Testis (tissue), 3 donors: ENCODE measurements around the gene FRMD5. TPM values are rescaled to one million over a fixed set of nuclear protein-coding genes. Genes with fewer than 3 reads are reported as not detected.

ENCODE experiments used
- DNase-seq: peaks from one replicate; pipeline ENCODE4 v3.0.0-alpha.2; 2019
- H3K27ac ChIP-seq, 2 donors: fragments of 200-600 bp; sonication (generic); one replicate each; pipeline ENCODE4 v1.5.1; 2019
- H3K27me3 ChIP-seq: fragments of 200-600 bp; sonication (generic); one replicate; pipeline ENCODE4 v1.5.1; 2019
- H3K36me3 ChIP-seq: fragments of 200-600 bp; sonication (generic); one replicate; pipeline ENCODE4 v1.5.1; 2017; ENCODE audit warnings: low read depth; ENCODE audit errors: missing control alignments
- H3K4me1 ChIP-seq: fragments of 200-600 bp; sonication (generic); one replicate; pipeline ENCODE4 v1.5.1; 2019
- H3K4me3 ChIP-seq, 2 donors: fragments of 200-600 bp; sonication (generic); one replicate each; pipeline ENCODE4 v1.5.1; 2017 to 2019
- H3K9me3 ChIP-seq: fragments of 200-600 bp; sonication (generic); one replicate; pipeline ENCODE4 v1.5.1; 2017
- CTCF ChIP-seq, 3 experiments: fragments of 450-650 bp in 2 of 3; fragments of 200-600 bp in 1 of 3; sonication (generic) in 1 of 3; IDR thresholded peaks; one replicate each; pipeline ENCODE4 v1.5.1; 2016 to 2019; ENCODE audit warnings: antibody characterized with exemption in 3 of 3, mild to moderate bottlenecking in 2 of 3, moderate library complexity in 1 of 3
- POLR2A ChIP-seq: fragments of 450-650 bp; IDR thresholded peaks from one replicate; pipeline ENCODE4 v1.6.1; 2017; ENCODE audit warnings: antibody characterized with exemption, mild to moderate bottlenecking, moderate library complexity
- WGBS, 2 donors: methylation state at CpG; one replicate each; pipeline ENCODE4 v1.1.5; 2018; 5-methylcytosine and 5-hydroxymethylcytosine counted together
- intact Hi-C: fragments of 100-400 bp; cut with DNase I; formaldehyde crosslinking; loops from one replicate; pipeline ENCODE4 v1.15.1; 2023; ENCODE audit warnings: low total_unique reads
- polyA plus RNA-seq: library from polyadenylated mRNA; stranded (reverse); fragments of 350-450 nt; fragmentation: Illumina TruSeq; extraction: RNeasy Lipid Tissue Mini Kit (QIAGEN cat#74804); gene quantifications from one replicate; pipeline ENCODE4 v1.2.3, GENCODE V29; 2014; ENCODE audit warnings: low read depth, low replicate concordance; ENCODE audit not compliant: insufficient read depth
- total RNA-seq, 2 donors: library from RNA; depleted of rRNA; stranded (reverse); fragments of >200 nt; gene quantifications; one replicate each; pipeline ENCODE4 v1.2.3, GENCODE V29; 2016

The FRMD5 gene
- total and polyA plus RNA-seq, 3 donors from 2014 or later, result 10.5 to 12.3 (median 10.6) TPM

GRCh38 chr15:43900996-43901395 is 294.1 kb downstream of the FRMD5 start:
- Histone ChIP-seq H3K9me3 (no peaks in the 10 kb centered on the region), H3K27me3 (no peaks in the 10 kb centered on the region), H3K36me3 (no peaks in the 10 kb centered on the region), H3K4me1 (peaks cover 25% of the 10 kb centered on the region), H3K4me3 (no peak overlapping the region), H3K27ac (peak overlapping the region in 1 of 2 donors; percentile 3)
- TF ChIP-seq POLR2A (no peak), CTCF (IDR thresholded peaks at IDR 0.05) (no peak)
- WGBS, 2 donors, result 70 to 92% methylated on average over 1 of the region's 1 CpG
- intact Hi-C loops, result loop anchor here (10.0 kb wide), 1 partner anchor 324 kb away; no protein-coding TSS in a partner anchor
- DNase-seq, result peak; percentile 49

DNA sequence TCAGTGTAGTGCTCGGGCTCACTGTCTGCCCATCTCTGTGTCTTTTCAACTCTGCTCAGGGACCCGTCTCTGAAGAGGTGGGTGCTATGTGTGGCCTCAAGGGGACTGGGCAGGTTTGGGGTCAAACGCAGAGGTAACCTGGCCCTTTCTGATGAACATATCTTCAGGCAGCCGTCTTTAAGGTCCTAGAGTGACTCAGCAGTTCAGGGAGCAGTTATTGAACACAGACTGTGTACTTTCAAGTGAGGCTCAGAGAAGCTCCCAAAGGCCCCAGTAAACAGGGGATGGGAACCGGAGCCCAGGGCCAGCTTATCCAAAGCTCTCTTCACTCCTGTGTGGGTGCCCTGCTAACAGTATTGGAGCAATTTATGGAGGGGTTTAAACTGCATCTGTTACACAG is 295.1 kb downstream of the FRMD5 start:
- Histone ChIP-seq H3K4me1 (peaks cover 25% of the 10 kb centered on the region), H3K9me3 (no peaks in the 10 kb centered on the region), H3K27ac (peak overlapping the region; percentile 35 to 39), H3K4me3 (no peak overlapping the region), H3K36me3 (no peaks in the 10 kb centered on the region), H3K27me3 (no peaks in the 10 kb centered on the region)
- TF ChIP-seq POLR2A (no peak), CTCF (IDR thresholded peaks at IDR 0.05) (no peak)
- DNase-seq, result no peak
- WGBS, 2 donors, result 77 to 82% methylated on average over 5 of the region's 5 CpGs
- intact Hi-C loops, result loop anchor here (10.0 kb wide), 1 partner anchor 325 kb away; no protein-coding TSS in a partner anchor

DNA sequence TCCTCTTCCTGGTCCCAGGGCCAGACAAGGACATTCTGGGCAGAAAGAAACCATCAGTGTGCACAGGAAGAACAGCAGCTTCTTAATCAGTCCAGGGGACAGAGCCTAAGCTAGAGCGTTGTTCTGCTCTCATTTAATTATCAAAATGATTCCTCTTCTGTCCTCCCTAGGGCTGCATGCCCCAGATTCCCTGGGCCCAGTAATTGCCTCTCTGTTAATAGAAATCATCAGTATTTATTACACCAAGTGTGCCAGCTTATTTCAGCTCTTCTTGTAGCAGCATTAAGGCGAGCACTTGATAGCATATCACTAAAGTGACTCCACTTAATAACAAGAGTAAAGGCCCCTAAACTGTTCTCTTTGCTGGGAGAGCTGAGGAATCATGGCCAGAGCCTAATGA is 296.2 kb downstream of the FRMD5 start:
- H3K36me3 ChIP-seq, result no peaks in the 10 kb centered on the region
- WGBS, 2 donors, result 33 to 35% methylated on average over 2 of the region's 2 CpGs
- intact Hi-C loops, result no loop called here
- no peak for DNase-seq
- no peaks in the 10 kb centered on the region for H3K27me3 ChIP-seq
- H3K4me3 ChIP-seq, result no peak overlapping the region
- H3K27ac ChIP-seq, result peak overlapping the region; percentile 35 to 39
- H3K4me1 ChIP-seq, result peaks cover 29% of the 10 kb centered on the region
- TF ChIP-seq POLR2A, result no peak
- H3K9me3 ChIP-seq, result no peaks in the 10 kb centered on the region

- 93 to 97% methylated on average over 1 of the region's 1 CpG for WGBS, 2 donors
- intact Hi-C loops, result no loop called here
- TF ChIP-seq POLR2A (no peak), CTCF (IDR thresholded peaks at IDR 0.05) (no peak)
- Histone ChIP-seq H3K4me1 (peaks cover 32% of the 10 kb centered on the region), H3K27me3 (no peaks in the 10 kb centered on the region), H3K4me3 (no peak overlapping the region), H3K27ac (no peak overlapping the region), H3K36me3 (no peaks in the 10 kb centered on the region), H3K9me3 (no peaks in the 10 kb centered on the region)
- DNase-seq, result no peak
Observed at GRCh38 chr15:43896543-43896942, 298.5 kb downstream of the FRMD5 start.

GRCh38 chr15:43895586-43895985 is 299.5 kb downstream of the FRMD5 start:
- Histone ChIP-seq H3K4me1 (peaks cover 24% of the 10 kb centered on the region), H3K4me3 (no peak overlapping the region), H3K27me3 (no peaks in the 10 kb centered on the region), H3K27ac (no peak overlapping the region), H3K36me3 (no peaks in the 10 kb centered on the region), H3K9me3 (no peaks in the 10 kb centered on the region)
- WGBS, 2 donors, result 67 to 74% methylated on average over 5 of the region's 5 CpGs
- TF ChIP-seq CTCF (IDR thresholded peaks at IDR 0.05) (no peak), POLR2A (no peak)
- intact Hi-C loops, result no loop called here
- no peak for DNase-seq
